ENCODE data around the gene PTPRG.

Gene PTPRG

DNA sequence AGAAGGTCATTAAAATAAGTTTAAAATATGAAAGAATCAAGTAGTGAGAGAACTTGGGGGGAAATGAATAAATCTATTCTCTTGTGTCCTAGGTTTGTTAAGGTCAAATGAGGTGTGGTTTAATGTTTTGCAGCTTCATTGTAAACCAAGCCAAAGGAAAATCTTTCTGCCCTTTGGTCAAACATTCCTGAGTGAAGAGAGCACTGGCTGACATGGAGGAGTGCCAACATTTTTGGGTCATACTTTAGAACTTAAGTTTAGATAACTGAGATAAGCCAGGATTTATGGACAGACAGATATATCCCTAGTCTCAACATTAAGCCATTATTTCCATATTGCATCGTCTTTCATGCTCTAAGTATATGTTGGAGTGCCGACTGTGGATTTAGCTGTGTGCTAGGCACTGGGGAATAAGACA is 66.4 kb downstream of the PTPRG start:
- peaks cover 35% of the 10 kb centered on the region for H3K4me1 ChIP-seq (ENCODE audit: insufficient read depth, low read length, poor library complexity, severe bottlenecking)
- H3K4me3 ChIP-seq (ENCODE audit: low read length, poor library complexity, severe bottlenecking): no peak overlapping the region
- no peaks in the 10 kb centered on the region for H3K79me2 ChIP-seq (ENCODE audit: insufficient read depth, low read length)
- H3K9me2 ChIP-seq (replicated peaks; ENCODE audit: low read depth, low read length): no peaks in the 10 kb centered on the region
- peaks cover 3% of the 10 kb centered on the region for H3F3A ChIP-seq (ENCODE audit: low read depth)
- H3K36me3 ChIP-seq (ENCODE audit: insufficient read depth, low read length): no peaks in the 10 kb centered on the region
- no peak overlapping the region for H2AFZ ChIP-seq (ENCODE audit: low read length)
- H3K4me2 ChIP-seq (ENCODE audit: low read depth, low read length, poor library complexity, severe bottlenecking): no peak overlapping the region
- no peaks in the 10 kb centered on the region for H3K9me3 ChIP-seq (ENCODE audit: insufficient read depth, low read depth, low read length)
- no peaks in the 10 kb centered on the region for H4K20me1 ChIP-seq (ENCODE audit: insufficient read depth, low read length, poor library complexity, severe bottlenecking)
- no peaks in the 10 kb centered on the region for H3K27me3 ChIP-seq (ENCODE audit: insufficient read depth, low read length, poor library complexity, severe bottlenecking)
- TF ChIP-seq EZH2phosphoT487 (IDR thresholded peaks at IDR 0.05; ENCODE audit: borderline replicate concordance): no peak
- TF ChIP-seq, protein P1, sequence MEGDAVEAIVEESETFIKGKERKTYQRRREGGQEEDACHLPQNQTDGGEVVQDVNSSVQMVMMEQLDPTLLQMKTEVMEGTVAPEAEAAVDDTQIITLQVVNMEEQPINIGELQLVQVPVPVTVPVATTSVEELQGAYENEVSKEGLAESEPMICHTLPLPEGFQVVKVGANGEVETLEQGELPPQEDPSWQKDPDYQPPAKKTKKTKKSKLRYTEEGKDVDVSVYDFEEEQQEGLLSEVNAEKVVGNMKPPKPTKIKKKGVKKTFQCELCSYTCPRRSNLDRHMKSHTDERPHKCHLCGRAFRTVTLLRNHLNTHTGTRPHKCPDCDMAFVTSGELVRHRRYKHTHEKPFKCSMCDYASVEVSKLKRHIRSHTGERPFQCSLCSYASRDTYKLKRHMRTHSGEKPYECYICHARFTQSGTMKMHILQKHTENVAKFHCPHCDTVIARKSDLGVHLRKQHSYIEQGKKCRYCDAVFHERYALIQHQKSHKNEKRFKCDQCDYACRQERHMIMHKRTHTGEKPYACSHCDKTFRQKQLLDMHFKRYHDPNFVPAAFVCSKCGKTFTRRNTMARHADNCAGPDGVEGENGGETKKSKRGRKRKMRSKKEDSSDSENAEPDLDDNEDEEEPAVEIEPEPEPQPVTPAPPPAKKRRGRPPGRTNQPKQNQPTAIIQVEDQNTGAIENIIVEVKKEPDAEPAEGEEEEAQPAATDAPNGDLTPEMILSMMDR (conservative IDR thresholded peaks at IDR 0.05; ENCODE audit: low read length): no peak
- no peak overlapping the region for H3K9ac ChIP-seq (ENCODE audit: low read depth, low read length, poor library complexity, severe bottlenecking)

DNA sequence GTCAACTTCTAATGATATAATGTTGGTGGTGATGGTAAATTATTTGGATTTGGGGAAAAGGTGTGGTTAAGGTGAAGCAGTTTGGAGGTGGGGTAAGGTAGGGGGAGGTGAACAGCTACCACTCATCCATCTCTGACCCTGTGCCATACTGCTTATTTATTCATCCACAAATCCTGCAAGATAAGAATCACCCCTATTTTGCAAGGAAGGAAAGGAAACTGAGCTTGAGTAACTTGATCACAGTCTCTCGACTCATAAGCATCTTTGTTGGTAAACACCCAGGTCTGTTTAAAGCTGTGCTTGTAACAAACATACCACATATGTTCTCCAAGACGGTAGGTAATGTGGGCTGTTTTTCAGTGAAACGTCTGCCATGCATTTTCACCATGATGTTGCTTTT is 67.3 kb downstream of the PTPRG start:
- H3K79me2 ChIP-seq (ENCODE audit: insufficient read depth, low read length): no peaks in the 10 kb centered on the region
- no peak overlapping the region for H3K9ac ChIP-seq (ENCODE audit: low read depth, low read length, poor library complexity, severe bottlenecking)
- H3K4me1 ChIP-seq (ENCODE audit: insufficient read depth, low read length, poor library complexity, severe bottlenecking): peaks cover 35% of the 10 kb centered on the region
- H3F3A ChIP-seq (ENCODE audit: low read depth): peaks cover 3% of the 10 kb centered on the region
- TF ChIP-seq EZH2phosphoT487 (IDR thresholded peaks at IDR 0.05; ENCODE audit: borderline replicate concordance): no peak
- TF ChIP-seq, protein P1 (conservative IDR thresholded peaks at IDR 0.05; ENCODE audit: low read length): no peak
- H3K4me3 ChIP-seq (ENCODE audit: low read length, poor library complexity, severe bottlenecking): no peak overlapping the region
- H3K36me3 ChIP-seq (ENCODE audit: insufficient read depth, low read length): no peaks in the 10 kb centered on the region
- peaks cover 7% of the 10 kb centered on the region; the same call in 1 of the 2 replicates for H3K9me3 ChIP-seq (ENCODE audit: insufficient read depth, low read depth, low read length)
- no peaks in the 10 kb centered on the region for H4K20me1 ChIP-seq (ENCODE audit: insufficient read depth, low read length, poor library complexity, severe bottlenecking)
- H3K9me2 ChIP-seq (replicated peaks; ENCODE audit: low read depth, low read length): no peaks in the 10 kb centered on the region
- no peaks in the 10 kb centered on the region for H3K27me3 ChIP-seq (ENCODE audit: insufficient read depth, low read length, poor library complexity, severe bottlenecking)
- no peak overlapping the region for H2AFZ ChIP-seq (ENCODE audit: low read length)
- peak overlapping the region; percentile 41 for H3K4me2 ChIP-seq (ENCODE audit: low read depth, low read length, poor library complexity, severe bottlenecking)

DNA sequence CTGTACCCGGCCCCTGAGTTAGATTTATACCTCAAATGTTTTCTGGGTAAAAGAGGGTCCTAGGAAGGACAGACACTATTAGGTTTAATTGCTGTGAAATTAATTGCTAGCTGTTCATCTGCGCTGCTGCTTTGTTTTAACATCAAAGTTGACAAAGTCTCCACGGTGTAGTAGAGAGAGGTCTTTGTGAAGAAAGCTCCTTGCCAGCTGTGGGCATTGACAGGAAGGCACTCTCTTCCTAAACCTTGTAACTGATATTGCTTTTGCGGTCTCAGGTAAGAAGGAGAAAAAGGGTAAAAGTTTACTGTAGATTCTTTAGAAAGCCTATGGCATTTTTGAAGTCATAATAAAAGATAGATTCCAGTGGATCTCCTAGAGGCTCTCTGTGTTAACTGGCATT is 68.1 kb downstream of the PTPRG start:
- H2AFZ ChIP-seq (ENCODE audit: low read length): no peak overlapping the region
- H3F3A ChIP-seq (ENCODE audit: low read depth): peaks cover 3% of the 10 kb centered on the region
- no peaks in the 10 kb centered on the region for H3K9me2 ChIP-seq (replicated peaks; ENCODE audit: low read depth, low read length)
- H3K4me2 ChIP-seq (ENCODE audit: low read depth, low read length, poor library complexity, severe bottlenecking): peak overlapping the region; percentile 41
- H3K4me3 ChIP-seq (ENCODE audit: low read length, poor library complexity, severe bottlenecking): peak overlapping the region; percentile 9
- H3K36me3 ChIP-seq (ENCODE audit: insufficient read depth, low read length): no peaks in the 10 kb centered on the region
- H3K9ac ChIP-seq (ENCODE audit: low read depth, low read length, poor library complexity, severe bottlenecking): no peak overlapping the region
- TF ChIP-seq, protein P1 (conservative IDR thresholded peaks at IDR 0.05; ENCODE audit: low read length): no peak
- no peak for TF ChIP-seq EZH2phosphoT487 (IDR thresholded peaks at IDR 0.05; ENCODE audit: borderline replicate concordance)
- peaks cover 8% of the 10 kb centered on the region; the same call in 1 of the 2 replicates for H3K9me3 ChIP-seq (ENCODE audit: insufficient read depth, low read depth, low read length)
- no peaks in the 10 kb centered on the region for H4K20me1 ChIP-seq (ENCODE audit: insufficient read depth, low read length, poor library complexity, severe bottlenecking)
- H3K4me1 ChIP-seq (ENCODE audit: insufficient read depth, low read length, poor library complexity, severe bottlenecking): peaks cover 36% of the 10 kb centered on the region
- no peaks in the 10 kb centered on the region for H3K79me2 ChIP-seq (ENCODE audit: insufficient read depth, low read length)
- H3K27me3 ChIP-seq (ENCODE audit: insufficient read depth, low read length, poor library complexity, severe bottlenecking): no peaks in the 10 kb centered on the region

Measured in Loucy (cell line).